Stimulated activated CD4-positive, alpha-beta T cell treated with anti-CD3 and anti-CD28 coated beads, Interleukin-15, amount 100 ng/mL, for 24 hours (primary cell): Measurements from ENCODE around the gene RAB5B.
"Not testable (repeated sequence)": the region's sequence is repeated elsewhere in the genome, so short reads cannot be mapped to it uniquely, and the experiment has no call there.

Experiments
- DNase-seq: peaks from one replicate; pipeline ENCODE4 v3.0.0-alpha.2; 2020

The RAB5B gene

GRCh38 chr12:55984861-55985260, 11.0 kb downstream of the RAB5B start:
- DNase-seq: no peak

GRCh38 chr12:55985341-55985740, 11.5 kb downstream of the RAB5B start:
- no peak for DNase-seq

GRCh38 chr12:55985976-55986375, 12.1 kb downstream of the RAB5B start:
- not testable (repeated sequence) for DNase-seq

GRCh38 chr12:55991110-55991509, 17.2 kb downstream of the RAB5B start:
- DNase-seq: no peak

GRCh38 chr12:55993230-55993853, 19.5 kb downstream of the RAB5B start:
- no peak for DNase-seq

GRCh38 chr12:55995366-55995765, 21.5 kb downstream of the RAB5B start:
- DNase-seq: no peak

GRCh38 chr12:55996201-55996714, 22.4 kb downstream of the RAB5B start:
- DNase-seq: peak; percentile 69

- peak; percentile 63 for DNase-seq
Observed at GRCh38 chr12:55996715-55997534, 23.0 kb downstream of the RAB5B start, which contains the start of gene SUOX. TSS of gene SUOX (plus strand) at chr12:55997276. CDS start at chr12:56002222, 4,946 bp downstream.

- peak; percentile 11 for DNase-seq
Observed at GRCh38 chr12:55997535-55997859, 23.6 kb downstream of the RAB5B start.

GRCh38 chr12:55999522-55999921, 25.6 kb downstream of the RAB5B start:
- DNase-seq: not testable (repeated sequence)

- DNase-seq: not testable (repeated sequence)
Observed at GRCh38 chr12:55999999-56000540, 26.2 kb downstream of the RAB5B start.

- DNase-seq: no peak
Observed at GRCh38 chr12:56001487-56002100, 27.7 kb downstream of the RAB5B start.

GRCh38 chr12:56003376-56003775, 29.5 kb downstream of the RAB5B start:
- DNase-seq: not testable (repeated sequence)

GRCh38 chr12:56004211-56004610, 30.3 kb downstream of the RAB5B start:
- DNase-seq: no peak

- peak; percentile 78 for DNase-seq
Observed at GRCh38 chr12:56007564-56008559, 34.0 kb downstream of the RAB5B start.

GRCh38 chr12:56010111-56010570, 36.3 kb downstream of the RAB5B start:
- no peak for DNase-seq

- no peak for DNase-seq
Observed at GRCh38 chr12:56011509-56012090, 37.7 kb downstream of the RAB5B start.

GRCh38 chr12:56013482-56013881, 39.6 kb downstream of the RAB5B start:
- no peak for DNase-seq

GRCh38 chr12:56014205-56014604, 40.3 kb downstream of the RAB5B start:
- no peak for DNase-seq

- DNase-seq: no peak
Observed at GRCh38 chr12:56017181-56017580, 43.3 kb downstream of the RAB5B start.

GRCh38 chr12:56018356-56018755, 44.5 kb downstream of the RAB5B start:
- DNase-seq: no peak
